H9 (cell line): ENCODE measurements around the gene NR3C2. TPM values are rescaled to one million over a fixed set of nuclear protein-coding genes. Genes with fewer than 3 reads are reported as not detected.

Source experiments
- DNase-seq: peaks from one replicate; pipeline ENCODE4 v3.0.0-alpha.2; 2017
- H2AFZ ChIP-seq: one replicate; pipeline ENCODE4 v1.6.1; 2013; ENCODE audit warnings: mild to moderate bottlenecking, low read length, control low read depth, moderate library complexity
- H2AK5ac ChIP-seq: 2 replicates; pipeline ENCODE4 v1.6.1; 2013; ENCODE audit warnings: low read length, control low read depth, mixed read lengths; ENCODE audit not compliant: insufficient read length
- H2BK120ac ChIP-seq: one replicate; pipeline ENCODE4 v1.6.1; 2013; ENCODE audit warnings: low read depth, mild to moderate bottlenecking, low read length, control low read depth, inconsistent platforms; ENCODE audit not compliant: poor library complexity, severe bottlenecking
- H2BK12ac ChIP-seq: 2 replicates; pipeline ENCODE4 v1.6.1; 2013; ENCODE audit warnings: low read length, control low read depth, mixed read lengths, low read depth; ENCODE audit not compliant: insufficient read length
- H2BK15ac ChIP-seq: 2 replicates; pipeline ENCODE4 v1.6.1; 2013; ENCODE audit warnings: low read depth, low read length, control low read depth
- H2BK20ac ChIP-seq: one replicate; pipeline ENCODE4 v1.6.1; 2013; ENCODE audit warnings: low read depth, mild to moderate bottlenecking, low read length, control low read depth, inconsistent platforms; ENCODE audit not compliant: poor library complexity, severe bottlenecking
- H2BK5ac ChIP-seq: 2 replicates; pipeline ENCODE4 v1.6.1; 2013; ENCODE audit warnings: low read length, control low read depth, mixed read lengths; ENCODE audit not compliant: insufficient read length
- H3K14ac ChIP-seq: 2 replicates; pipeline ENCODE4 v1.6.1; 2013; ENCODE audit warnings: low read length, control low read depth; ENCODE audit not compliant: insufficient read depth
- H3K18ac ChIP-seq: 2 replicates; pipeline ENCODE4 v1.6.1; 2013; ENCODE audit warnings: low read depth, mild to moderate bottlenecking, mixed read lengths, low read length, control low read depth; ENCODE audit not compliant: insufficient read length
- H3K23ac ChIP-seq: 2 replicates; pipeline ENCODE4 v1.6.1; 2013; ENCODE audit warnings: low read length, control low read depth, mixed read lengths, low read depth; ENCODE audit not compliant: insufficient read length
- H3K23me2 ChIP-seq: 2 replicates; pipeline ENCODE4 v1.6.1; 2013; ENCODE audit warnings: low read depth, mild to moderate bottlenecking, mixed read lengths, low read length, control low read depth; ENCODE audit not compliant: insufficient read length, poor library complexity, severe bottlenecking
- H3K27ac ChIP-seq: 2 replicates; pipeline ENCODE4 v1.5.1; 2013; ENCODE audit warnings: low read length, control low read depth, mixed read lengths, low read depth; ENCODE audit not compliant: insufficient read length
- H3K27me3 ChIP-seq: 2 replicates; pipeline ENCODE4 v1.6.1; 2013; ENCODE audit warnings: low read length, control low read depth, inconsistent platforms; ENCODE audit not compliant: insufficient read depth
- H3K4ac ChIP-seq: 2 replicates; pipeline ENCODE4 v1.6.1; 2013; ENCODE audit warnings: low read depth, mild to moderate bottlenecking, control low read depth, inconsistent platforms, low read length, moderate library complexity
- H3K4me1 ChIP-seq: 2 replicates; pipeline ENCODE4 v1.6.1; 2013; ENCODE audit warnings: low read length, control low read depth, inconsistent platforms; ENCODE audit not compliant: insufficient read depth
- H3K4me2 ChIP-seq: 2 replicates; pipeline ENCODE4 v1.6.1; 2013; ENCODE audit warnings: low read length, control low read depth, mixed read lengths; ENCODE audit not compliant: insufficient read length, insufficient read depth
- H3K56ac ChIP-seq: 2 replicates; pipeline ENCODE4 v1.6.1; 2013; ENCODE audit warnings: low read depth, mild to moderate bottlenecking, mixed read lengths, low read length, control low read depth; ENCODE audit not compliant: insufficient read length
- H3K79me1 ChIP-seq: 2 replicates; pipeline ENCODE4 v1.6.1; 2013; ENCODE audit warnings: low read depth, mild to moderate bottlenecking, moderate library complexity, low read length, control low read depth, inconsistent platforms; ENCODE audit not compliant: insufficient read depth, poor library complexity, severe bottlenecking
- H3K79me2 ChIP-seq: 2 replicates; pipeline ENCODE4 v1.6.1; 2013; ENCODE audit warnings: low read length, control low read depth, inconsistent platforms; ENCODE audit not compliant: insufficient read depth
- H3K9ac ChIP-seq: 2 replicates; pipeline ENCODE4 v1.6.1; 2013; ENCODE audit warnings: low read length, control low read depth, mixed read lengths; ENCODE audit not compliant: insufficient read length; ENCODE audit errors: extremely low read depth
- H3K9me3 ChIP-seq: one replicate; pipeline ENCODE4 v1.6.1; 2013; ENCODE audit warnings: low read depth, low read length, inconsistent platforms; ENCODE audit not compliant: control insufficient read depth
- H3T11ph ChIP-seq: one replicate; pipeline ENCODE4 v1.6.1; 2013; ENCODE audit warnings: mild to moderate bottlenecking, low read length, control low read depth, inconsistent platforms
- H4K20me1 ChIP-seq: one replicate; pipeline ENCODE4 v1.6.1; 2013; ENCODE audit not compliant: control insufficient read depth, insufficient read length, insufficient read depth
- H4K5ac ChIP-seq: 2 replicates; pipeline ENCODE4 v1.6.1; 2013; ENCODE audit warnings: low read depth, mild to moderate bottlenecking, mixed read lengths, low read length, control low read depth; ENCODE audit not compliant: insufficient read length
- H4K8ac ChIP-seq: replicated peaks from 2 replicates; pipeline ENCODE4 v1.6.1; 2013; ENCODE audit warnings: low read length, control low read depth, mixed read lengths, low read depth; ENCODE audit not compliant: insufficient read length
- H4K91ac ChIP-seq: 2 replicates; pipeline ENCODE4 v1.6.1; 2013; ENCODE audit warnings: low read depth, mild to moderate bottlenecking, moderate library complexity, mixed read lengths, low read length, control low read depth; ENCODE audit not compliant: insufficient read length
- H3K27ac Mint-ChIP-seq, 3 experiments: 2 replicates in 2 of 3; 3 replicates in 1 of 3; pipeline ENCODE4 v1.8.0; 2020 to 2021; ENCODE audit warnings: mixed read lengths in 3 of 3, mild to moderate bottlenecking in 1 of 3, moderate library complexity in 1 of 3
- H3K27me3 Mint-ChIP-seq: 2 replicates; pipeline ENCODE4 v1.8.0; 2021; ENCODE audit warnings: low read depth, mild to moderate bottlenecking, moderate library complexity, mixed read lengths
- H3K36me3 Mint-ChIP-seq, 3 experiments: 2 replicates in 2 of 3; 3 replicates in 1 of 3; pipeline ENCODE4 v1.8.0; 2020 to 2021; ENCODE audit warnings: low read depth in 3 of 3, mixed read lengths in 3 of 3; ENCODE audit not compliant: insufficient read depth in 1 of 3
- H3K4me1 Mint-ChIP-seq, 2 experiments: 2 replicates each; pipeline ENCODE4 v1.8.0; 2020; ENCODE audit warnings: mixed read lengths in 2 of 2
- H3K4me3 Mint-ChIP-seq, 2 experiments: 2 replicates in 1 of 2; 3 replicates in 1 of 2; pipeline ENCODE4 v1.8.0; 2020 to 2021; ENCODE audit warnings: mild to moderate bottlenecking in 2 of 2, mixed read lengths in 2 of 2, moderate library complexity in 1 of 2
- H3K9me3 Mint-ChIP-seq, 2 experiments: 2 replicates in 1 of 2; 3 replicates in 1 of 2; pipeline ENCODE4 v1.8.0; 2020; ENCODE audit warnings: mild to moderate bottlenecking in 2 of 2, mixed read lengths in 2 of 2, moderate library complexity in 1 of 2
- WGBS: extraction: QIAGEN DNeasy Blood & Tissue Kit; methylation state at CpG from one replicate; pipeline ENCODE4 v1.1.7; 2013; ENCODE audit warnings: missing lambda C conversion rate, low lambda C conversion rate, mixed read lengths; ENCODE audit not compliant: insufficient read length; ENCODE audit errors: extremely low coverage; 5-methylcytosine and 5-hydroxymethylcytosine counted together
- total RNA-seq: library from RNA; stranded (reverse); gene quantifications from 2 replicates; pipeline ENCODE4 v1.2.1, GENCODE V29; 2021
- TF ChIP-seq, protein P1 (sequence below): fragments of 200-600 bp; sonication (generic); conservative IDR thresholded peaks from 3 replicates; pipeline ENCODE4 v1.8.0; 2021; ENCODE audit warnings: antibody characterized with exemption, mild to moderate bottlenecking

The NR3C2 gene
- total RNA-seq, 1 experiment from 2014 or later = 1.4 TPM

DNA sequence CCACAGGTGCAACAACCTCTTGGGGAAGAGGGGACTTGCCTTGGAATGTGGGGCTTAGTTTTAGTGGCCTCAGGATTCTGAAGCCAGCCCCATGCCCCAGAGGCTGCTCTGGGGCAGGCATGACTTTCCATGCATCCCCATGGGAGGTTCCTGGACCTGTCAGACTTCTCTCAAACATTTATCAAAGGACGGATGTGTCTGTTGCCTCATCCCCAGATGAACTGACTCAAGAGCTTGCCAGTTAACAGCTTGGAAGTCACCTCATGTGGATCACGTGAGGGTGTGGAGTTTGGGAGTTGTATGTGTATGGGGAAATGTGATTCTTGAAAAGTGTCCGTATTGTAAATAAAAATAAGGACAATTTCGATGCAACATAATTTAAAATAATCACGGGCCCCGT is 368.9 kb downstream of the NR3C2 start:
- no peaks in the 10 kb centered on the region for H3K79me1 ChIP-seq
- H3K9me3 Mint-ChIP-seq = peaks cover 29 to 36% of the 10 kb centered on the region in 2 experiments
- peaks cover 14% of the 10 kb centered on the region for H3K9me3 ChIP-seq
- H3K4me2 ChIP-seq = no peak overlapping the region
- H3K23ac ChIP-seq = no peak overlapping the region
- no peaks in the 10 kb centered on the region for H3K23me2 ChIP-seq
- TF ChIP-seq, protein P1, sequence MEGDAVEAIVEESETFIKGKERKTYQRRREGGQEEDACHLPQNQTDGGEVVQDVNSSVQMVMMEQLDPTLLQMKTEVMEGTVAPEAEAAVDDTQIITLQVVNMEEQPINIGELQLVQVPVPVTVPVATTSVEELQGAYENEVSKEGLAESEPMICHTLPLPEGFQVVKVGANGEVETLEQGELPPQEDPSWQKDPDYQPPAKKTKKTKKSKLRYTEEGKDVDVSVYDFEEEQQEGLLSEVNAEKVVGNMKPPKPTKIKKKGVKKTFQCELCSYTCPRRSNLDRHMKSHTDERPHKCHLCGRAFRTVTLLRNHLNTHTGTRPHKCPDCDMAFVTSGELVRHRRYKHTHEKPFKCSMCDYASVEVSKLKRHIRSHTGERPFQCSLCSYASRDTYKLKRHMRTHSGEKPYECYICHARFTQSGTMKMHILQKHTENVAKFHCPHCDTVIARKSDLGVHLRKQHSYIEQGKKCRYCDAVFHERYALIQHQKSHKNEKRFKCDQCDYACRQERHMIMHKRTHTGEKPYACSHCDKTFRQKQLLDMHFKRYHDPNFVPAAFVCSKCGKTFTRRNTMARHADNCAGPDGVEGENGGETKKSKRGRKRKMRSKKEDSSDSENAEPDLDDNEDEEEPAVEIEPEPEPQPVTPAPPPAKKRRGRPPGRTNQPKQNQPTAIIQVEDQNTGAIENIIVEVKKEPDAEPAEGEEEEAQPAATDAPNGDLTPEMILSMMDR = no peak
- no peak overlapping the region for H3K9ac ChIP-seq
- H3K79me2 ChIP-seq = no peaks in the 10 kb centered on the region
- H3K4me1 Mint-ChIP-seq = peaks cover 6 to 12% of the 10 kb centered on the region in 2 experiments; a peak in 3 of 4 replicates
- peaks cover 19 to 39% (median 36%) of the 10 kb centered on the region in 3 experiments for H3K36me3 Mint-ChIP-seq
- no peak overlapping the region for H2AK5ac ChIP-seq
- 100% methylated on average over 1 of the region's 6 CpGs for WGBS
- H4K91ac ChIP-seq = no peak overlapping the region
- H3K4me1 ChIP-seq = no peaks in the 10 kb centered on the region
- no peak overlapping the region for H3K18ac ChIP-seq
- H2BK120ac ChIP-seq = no peak overlapping the region
- H2AFZ ChIP-seq = no peak overlapping the region
- no peak overlapping the region for H3K4ac ChIP-seq
- no peak overlapping the region for H3T11ph ChIP-seq
- DNase-seq = no peak
- no peaks in the 10 kb centered on the region for H3K27me3 ChIP-seq
- no peaks in the 10 kb centered on the region for H4K20me1 ChIP-seq
- H3K56ac ChIP-seq = no peak overlapping the region
- H3K27ac Mint-ChIP-seq = no peak overlapping the region
- H3K14ac ChIP-seq = no peak overlapping the region
- H3K4me3 Mint-ChIP-seq = no peak overlapping the region
- no peak overlapping the region for H3K27ac ChIP-seq
- no peak overlapping the region for H2BK12ac ChIP-seq
- no peak overlapping the region for H4K5ac ChIP-seq
- no peak overlapping the region for H2BK20ac ChIP-seq
- H2BK5ac ChIP-seq = no peak overlapping the region
- H3K27me3 Mint-ChIP-seq = no peaks in the 10 kb centered on the region
- no peak overlapping the region for H4K8ac ChIP-seq
- no peak overlapping the region for H2BK15ac ChIP-seq
